Fibroblast of the conjunctiva (primary cell): ENCODE results near the gene GRM3.

ENCODE experiments used
- DNase-seq: peaks from one replicate; pipeline ENCODE4 v3.0.0-alpha.2; 2010; ENCODE audit warnings: low read depth

GRM3 gene

DNA sequence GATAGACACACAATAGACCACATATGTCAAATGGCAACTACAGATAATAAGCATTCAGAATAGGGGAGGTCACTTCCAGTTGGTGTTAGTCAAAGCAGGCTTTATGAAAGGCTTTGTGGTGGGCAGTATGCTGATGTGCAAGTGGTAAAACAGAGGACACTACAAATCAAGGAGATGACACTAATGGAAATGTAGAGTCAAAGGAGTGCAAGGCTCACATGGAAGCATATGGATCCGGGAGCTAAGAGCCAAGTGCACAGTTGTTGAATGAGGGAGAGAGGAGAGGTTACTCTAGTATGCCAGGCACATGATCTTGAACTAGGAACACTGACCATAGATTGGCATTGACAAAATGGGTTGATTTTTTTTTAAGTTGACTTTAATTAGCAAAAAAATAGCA is 62.7 kb downstream of the GRM3 start:
- no peak for DNase-seq

DNA sequence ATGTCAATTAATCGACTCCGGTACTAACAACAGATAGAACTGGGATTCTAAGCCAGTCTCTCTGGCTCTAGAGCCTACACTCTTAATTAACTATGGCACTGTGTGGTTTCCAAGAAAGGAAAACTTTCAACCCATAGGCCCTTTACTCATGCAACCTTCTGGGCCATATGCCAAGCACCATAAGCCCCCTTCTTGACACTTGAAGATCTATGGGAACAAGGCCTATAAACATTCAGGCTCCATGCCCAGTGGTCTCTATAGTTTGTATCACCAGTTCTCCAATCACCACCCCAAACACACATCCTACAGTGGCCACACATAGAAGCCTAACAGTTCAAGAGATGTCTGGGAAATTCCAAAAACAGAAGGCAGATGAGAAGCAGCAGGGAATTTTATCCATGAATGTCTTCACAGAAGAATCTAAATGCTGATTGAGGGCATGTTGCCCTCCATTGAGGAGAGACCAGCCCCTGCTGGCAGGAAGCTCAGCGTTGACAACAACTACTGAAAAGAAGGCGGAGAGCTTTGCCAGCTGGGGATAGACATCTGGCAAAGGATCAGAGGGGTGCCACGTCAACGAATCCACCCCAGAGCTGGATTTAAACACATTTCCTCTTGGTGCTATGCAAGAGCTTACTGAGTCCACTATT is 64.4 kb downstream of the GRM3 start:
- no peak for DNase-seq

DNA sequence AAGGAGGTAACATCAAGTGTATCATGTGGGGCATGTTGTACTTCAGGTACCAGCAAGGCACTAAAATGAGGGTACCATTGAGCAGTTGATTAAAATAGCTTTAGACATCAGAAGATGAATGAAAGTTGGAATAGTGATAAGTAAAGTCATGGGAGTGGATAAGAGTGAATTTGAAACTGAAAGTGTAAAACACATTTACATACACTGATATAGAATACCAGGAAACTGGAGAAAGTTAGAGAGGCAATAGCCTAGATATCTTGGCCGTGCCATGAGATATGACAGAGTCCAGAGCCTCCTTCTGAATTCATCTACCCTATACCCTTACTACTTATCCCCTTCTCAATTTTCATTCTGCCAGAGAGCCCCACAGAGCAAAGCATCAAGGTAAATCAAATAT is 76.6 kb downstream of the GRM3 start:
- no peak for DNase-seq

DNA sequence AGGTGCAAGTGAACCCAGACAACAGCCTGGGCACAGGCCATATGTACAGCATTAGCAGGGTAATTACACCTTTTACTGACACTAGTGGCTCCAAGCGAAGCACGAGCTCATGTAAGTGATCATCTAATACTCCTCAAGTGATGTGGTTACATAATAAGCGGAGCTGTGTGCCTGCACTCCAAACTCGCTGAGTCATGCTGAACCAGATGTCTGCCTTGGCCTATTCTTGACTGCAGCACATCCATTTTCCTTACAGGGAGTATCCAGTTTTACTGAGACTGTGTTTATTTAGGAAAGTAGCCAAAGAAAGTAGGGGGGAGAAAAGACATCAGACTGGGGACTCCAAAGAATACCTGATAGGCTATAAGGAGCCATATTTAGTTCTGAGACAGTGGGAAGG is 90.1 kb downstream of the GRM3 start:
- DNase-seq: no peak

DNA sequence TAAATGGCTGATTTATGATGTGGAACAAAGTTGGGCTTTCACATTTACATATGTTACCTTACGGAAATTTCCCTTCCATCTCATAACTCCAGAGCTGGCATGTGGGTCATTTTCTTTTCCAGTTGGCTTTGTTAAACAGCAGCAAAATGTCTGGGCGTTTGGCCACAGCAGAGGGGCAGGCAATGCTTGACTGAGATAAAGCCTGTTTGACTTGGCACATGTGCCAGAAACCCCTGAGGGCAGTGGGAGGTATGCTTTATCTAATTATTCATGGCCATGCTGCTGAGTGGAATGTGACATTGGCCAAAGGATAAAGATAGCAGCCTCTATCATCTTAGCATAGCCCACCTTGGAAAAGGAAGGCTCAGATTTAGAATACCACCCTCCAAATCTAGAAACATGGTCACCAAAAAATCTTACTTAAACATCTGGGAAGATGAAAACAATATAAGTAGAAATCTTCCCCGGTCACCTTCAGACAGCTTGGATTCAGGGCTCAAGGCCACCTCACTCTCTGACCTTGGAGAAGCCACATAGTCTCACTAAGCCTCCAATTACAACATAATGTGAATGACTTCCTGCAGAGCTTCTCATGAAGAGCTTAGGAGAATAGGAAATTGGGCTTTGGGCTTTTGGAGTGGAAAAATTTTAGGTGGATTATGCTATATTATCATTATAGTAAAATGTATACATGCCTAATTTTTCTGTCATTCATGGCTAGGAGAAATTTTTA is 101.5 kb downstream of the GRM3 start:
- no peak for DNase-seq

DNA sequence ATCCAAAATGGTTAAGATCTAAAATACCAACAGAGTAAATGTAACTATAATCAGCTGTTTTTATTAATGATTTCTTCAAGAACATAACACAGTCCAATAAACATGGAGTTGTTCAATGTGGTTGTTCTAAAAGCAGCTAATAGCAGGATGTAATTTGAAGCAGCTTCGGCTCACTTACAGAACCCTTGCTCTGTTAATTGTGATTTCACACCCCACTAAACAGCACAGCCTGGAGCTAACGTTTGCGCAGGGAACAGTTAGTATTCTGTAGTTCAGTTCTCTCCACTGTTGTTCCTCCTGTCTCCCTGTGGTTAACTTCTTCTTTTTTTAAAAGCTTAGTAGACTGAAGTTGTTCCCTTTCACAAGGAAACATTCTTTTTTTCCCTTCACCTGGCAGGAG is 104.0 kb downstream of the GRM3 start:
- no peak for DNase-seq

DNA sequence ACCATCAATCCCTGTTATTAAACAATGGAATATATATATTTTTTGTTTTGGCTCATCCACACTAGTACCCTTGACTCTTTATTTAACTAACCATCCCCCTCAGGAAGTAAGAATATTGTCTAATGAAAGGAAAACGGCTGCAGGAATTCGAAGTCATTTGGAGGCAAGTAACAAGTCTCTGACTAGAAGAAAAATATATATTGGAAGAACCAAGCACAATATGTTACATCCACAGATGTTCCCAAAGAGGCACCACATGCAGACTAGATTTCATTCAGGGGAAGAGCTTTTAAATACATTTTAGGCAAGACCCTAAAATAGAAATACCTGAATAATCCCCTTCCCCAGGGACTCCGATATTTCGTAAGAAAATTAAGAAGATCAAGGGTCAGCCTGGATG is 104.5 kb downstream of the GRM3 start:
- DNase-seq: no peak

DNA sequence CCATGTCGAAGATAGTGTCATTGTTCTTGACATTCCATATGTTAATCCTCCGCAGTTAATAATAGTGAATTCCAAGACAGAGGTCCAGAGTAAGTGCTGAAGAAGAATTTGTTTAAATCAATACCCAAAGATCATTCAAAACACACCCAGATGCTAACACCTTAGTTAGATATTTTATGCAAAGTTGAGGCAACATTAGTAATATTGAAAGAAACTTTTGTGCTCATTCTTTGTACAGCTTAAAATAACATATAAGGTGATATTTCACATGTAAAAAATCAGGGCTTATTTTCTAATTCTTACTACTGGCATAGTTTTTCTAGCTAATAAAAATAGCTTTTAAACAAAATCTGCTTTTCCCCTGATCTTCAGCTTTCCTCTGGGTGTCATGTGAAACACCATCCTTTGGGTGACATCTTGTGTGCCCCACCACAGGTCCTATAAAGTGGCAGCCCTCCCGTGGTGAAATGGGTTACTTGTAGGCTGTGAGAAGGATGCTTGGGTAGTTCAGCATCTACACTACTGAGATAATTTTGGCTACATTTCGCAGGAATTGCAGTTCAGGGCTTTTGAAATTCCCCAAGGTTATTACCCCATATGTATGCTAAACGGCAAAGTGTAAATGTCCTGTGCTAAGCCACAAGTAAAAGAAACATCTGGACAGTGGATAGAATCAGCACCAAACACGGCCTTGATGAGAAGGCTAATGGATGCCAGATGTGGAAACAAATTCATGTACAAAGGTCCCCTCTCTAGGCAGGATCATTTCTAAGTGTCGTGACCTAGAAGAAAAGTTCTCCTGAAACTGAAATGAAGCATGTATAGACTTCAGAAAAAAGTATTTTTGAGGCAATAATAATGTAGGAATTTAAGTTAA is 105.4 kb downstream of the GRM3 start:
- no peak for DNase-seq

DNA sequence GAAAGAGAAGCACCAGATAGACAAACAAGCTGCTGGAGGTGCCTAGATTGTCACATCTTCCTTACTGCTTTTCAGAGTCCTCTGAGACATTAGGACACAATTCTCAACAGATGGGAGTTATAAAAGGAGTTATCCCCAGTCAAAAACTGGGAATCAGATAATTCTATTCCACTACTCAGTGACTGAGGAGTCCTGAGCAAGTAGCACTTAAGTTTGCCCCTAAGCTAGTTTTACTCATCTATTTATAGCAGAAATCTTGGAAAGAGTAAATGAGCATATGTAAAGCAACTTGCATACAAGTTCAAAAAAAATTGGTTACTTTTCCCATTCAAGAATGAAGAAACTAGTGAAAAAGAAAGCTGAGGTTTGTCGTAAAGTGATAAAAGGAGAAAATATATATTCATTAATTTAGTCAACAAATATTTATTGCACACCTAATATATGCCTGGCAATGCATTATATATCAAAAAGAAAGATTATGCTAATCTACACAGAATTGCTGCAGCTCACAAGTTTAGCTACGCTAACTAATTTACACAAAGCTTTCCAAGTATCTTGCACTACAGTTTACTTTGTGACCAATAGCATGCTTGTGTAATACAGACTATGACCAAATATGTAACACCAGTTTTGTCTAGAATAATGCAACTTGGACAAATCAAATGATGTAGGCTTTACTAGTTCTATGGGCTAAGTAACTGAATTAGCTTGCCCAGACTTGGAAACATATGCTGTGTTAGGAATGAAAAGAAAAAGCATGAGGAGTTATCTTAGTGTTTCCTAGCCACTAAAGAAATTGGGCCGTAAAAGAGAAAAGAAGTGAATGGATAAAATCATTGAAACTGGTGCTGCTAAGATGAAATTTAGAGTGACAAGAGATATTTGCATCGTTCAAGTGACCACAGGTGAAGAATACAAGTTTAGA is 106.3 kb downstream of the GRM3 start:
- no peak for DNase-seq

DNA sequence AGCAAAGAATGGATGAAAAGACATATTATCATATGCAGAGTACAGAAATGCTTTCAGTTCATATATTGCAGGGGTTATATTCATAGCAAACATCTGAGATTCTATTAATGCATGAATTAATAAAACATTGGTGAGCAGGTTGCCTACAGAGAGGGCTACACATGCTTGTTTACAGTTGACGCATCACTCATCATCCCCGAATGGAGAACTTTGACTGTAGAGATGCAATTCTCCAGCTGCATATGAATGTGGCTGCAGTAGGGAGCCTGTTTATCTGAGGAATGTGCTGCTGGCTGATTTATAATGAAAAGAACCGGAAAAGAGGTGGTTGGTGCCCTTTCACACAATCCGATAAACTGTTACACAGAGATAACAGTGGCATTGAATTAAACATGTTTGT is 116.5 kb downstream of the GRM3 start:
- DNase-seq: no peak

DNA sequence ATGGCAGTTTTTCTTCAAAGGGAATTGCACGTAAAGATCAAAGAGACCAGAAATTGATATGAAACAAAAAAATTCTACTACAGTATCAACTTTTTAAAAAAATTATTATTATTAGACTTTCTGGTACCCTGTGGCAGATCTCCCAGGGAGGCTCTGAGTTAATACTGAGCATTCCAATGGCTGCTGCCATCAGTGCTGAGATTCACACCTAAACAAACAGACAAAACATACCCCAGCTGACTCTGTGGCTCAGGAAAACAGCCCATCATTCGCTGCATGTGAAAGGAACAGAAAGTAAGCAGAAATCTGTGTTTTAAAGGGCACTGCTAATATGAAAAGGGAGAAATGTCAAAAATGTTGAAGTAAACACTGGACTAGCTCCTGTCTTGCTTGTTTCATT is 118.4 kb downstream of the GRM3 start:
- DNase-seq: no peak

DNA sequence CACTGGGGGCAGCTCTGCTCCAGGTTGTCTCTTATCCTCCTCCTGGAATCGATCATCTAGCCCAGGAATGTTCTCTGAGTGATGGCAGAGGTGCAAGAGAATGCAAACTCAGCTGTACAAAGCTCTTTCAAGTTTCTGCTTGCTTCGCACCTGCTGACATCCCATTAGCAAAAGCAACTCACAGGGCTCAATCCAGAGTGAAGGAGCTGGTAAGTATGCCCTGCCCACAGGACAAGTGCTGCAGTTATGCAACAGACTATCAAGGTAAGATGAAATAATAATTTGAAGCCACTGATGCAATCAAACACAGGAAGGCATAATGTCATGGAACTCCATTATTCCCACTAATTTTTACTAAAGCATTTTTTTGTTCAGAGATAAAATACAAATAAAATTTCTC is 122.2 kb downstream of the GRM3 start:
- DNase-seq: no peak

DNA sequence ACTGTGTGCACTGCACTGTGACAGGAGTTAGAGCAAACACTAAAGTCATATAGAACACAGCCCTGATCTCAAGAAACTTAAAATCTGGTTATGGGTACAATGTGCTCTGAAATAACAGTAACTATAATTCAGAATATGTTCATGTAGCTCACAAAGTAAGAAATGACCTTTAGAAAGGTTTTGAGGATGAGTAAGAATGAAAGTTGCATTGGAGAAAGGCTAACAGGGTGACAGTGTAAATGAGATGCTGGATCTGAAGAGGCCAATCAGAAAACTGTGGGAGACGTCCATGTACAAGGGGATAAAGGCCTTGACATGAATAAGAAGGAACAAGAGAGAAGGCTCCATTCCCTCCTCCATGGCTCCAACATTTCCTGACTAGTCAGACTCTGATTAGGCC is 124.7 kb downstream of the GRM3 start:
- DNase-seq: no peak

DNA sequence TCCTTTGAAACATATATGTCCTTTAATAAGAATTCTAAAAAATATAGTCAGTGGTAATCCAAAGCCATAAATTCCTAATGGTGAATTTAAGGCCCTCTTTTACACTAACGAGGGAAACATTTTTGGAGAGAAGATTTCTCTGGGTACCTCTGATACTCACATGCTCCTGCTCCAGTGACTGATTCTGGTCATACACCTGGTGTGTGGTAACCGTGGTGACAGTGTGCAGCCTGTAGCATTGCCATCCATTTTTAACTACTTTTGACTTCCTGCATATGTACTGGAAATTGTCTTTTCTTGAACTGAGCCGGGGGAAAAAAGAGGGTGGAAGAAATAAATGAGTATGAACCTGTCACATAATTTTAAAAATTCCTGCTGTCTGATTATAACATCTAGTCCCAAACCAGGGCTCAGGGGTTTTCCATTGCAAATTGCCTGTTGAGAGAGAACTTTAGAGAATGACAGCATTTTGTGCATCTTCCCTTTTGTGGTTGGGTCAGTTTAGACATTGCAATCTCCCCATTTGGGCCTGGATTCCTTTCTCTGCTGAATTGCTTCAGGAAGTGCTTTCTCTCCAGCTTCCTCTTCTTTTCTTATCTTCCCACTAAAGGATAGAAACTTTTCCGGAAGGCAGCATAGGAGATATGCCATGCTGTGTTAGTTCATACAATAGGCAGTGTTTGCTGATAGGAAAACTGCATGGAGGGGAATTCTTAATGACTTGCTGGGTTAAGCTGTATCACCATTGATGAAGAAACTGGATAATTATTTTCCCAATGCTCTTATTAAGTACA is 125.5 kb downstream of the GRM3 start:
- no peak for DNase-seq

DNA sequence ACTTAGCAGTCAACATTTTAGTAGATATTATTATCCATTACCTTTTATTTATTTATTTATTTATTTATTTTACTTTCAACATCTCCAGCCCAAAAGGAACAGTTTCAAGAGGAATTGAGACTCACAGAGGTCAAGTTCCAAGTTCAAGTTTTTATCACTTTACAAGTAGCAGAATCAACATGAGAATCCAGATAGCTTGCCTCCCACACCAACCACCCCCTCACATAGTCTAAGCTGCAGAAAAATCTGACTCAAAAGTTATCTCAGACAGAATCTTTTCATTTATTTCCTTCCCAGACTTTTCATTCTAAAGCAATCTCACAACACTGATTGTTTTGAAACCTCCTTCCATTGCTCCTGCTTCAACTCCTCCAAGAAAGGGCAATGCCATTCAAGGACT is 129.6 kb downstream of the GRM3 start:
- DNase-seq: no peak

DNA sequence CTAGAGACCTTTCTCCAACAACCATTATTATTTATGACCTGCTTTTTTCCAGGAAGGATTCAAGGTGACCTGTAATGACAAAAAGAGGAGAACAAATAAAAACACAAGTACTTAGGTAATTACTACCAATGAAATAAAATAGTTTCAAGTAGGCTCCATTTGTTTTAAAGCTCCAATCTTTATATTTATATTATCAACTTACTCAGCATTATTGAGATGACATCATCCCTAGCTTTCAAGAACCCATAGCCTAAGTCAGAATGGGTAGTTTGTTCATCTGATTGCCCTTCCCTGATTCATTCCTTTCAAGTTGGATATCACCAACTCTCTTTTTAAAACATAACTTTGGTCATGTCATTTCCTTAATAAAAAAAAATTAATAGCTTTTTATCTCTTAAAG is 131.5 kb downstream of the GRM3 start:
- no peak for DNase-seq

DNA sequence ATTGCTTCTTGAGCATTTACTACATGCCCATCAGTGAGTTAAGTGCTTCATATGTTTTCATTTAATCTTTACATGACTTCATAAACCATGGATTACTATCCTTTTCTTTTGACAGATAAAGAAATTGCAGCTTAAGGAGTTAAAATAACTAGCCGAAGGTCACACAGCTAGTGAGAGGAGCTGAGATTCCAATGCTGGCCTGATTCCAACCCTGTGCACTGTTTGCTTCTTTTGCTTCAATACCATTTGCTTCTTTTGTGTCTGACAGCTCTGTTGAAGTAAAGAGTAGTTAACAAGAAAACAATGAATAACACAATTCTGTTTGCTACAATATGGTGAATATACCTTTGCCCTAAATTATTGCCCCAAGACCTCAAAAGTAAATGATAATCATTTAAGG is 132.4 kb downstream of the GRM3 start:
- no peak for DNase-seq

DNA sequence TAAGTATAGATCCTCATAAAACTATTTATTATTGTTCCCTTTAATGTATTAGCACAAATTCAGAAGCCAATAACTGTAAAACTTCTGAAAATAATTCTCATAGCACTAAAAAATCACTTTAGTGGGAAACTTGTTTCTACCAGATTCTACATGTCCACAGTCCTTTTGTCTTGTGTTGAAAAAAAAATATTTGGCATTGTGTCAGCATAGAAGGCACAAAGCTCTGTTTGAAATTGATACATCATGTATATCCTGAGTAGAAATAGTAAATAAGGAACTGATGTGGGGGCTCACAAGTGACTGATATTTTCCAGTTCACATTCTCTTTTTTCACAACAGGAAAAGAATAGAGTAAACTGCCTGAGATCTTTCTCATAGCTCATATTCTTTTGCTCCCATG is 134.6 kb downstream of the GRM3 start:
- no peak for DNase-seq

DNA sequence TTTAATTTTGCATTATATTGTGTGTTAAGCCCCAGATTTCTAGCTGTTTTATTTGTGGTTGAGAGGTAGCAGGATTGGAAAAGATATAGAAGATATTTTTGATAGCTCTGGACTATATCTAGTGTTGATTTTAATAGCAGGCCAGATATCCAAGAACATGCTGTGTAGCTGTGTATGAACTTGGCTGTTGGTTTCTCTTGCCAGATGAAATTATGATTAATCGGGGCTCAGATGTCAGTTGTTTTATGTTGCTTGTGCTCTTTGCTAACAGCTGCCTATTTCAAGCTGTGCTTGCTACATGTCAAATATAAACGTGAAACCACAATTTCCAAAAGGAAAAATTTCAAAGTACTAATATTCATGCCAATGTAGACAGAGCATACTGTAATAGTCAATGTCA is 141.1 kb downstream of the GRM3 start:
- DNase-seq: no peak

DNA sequence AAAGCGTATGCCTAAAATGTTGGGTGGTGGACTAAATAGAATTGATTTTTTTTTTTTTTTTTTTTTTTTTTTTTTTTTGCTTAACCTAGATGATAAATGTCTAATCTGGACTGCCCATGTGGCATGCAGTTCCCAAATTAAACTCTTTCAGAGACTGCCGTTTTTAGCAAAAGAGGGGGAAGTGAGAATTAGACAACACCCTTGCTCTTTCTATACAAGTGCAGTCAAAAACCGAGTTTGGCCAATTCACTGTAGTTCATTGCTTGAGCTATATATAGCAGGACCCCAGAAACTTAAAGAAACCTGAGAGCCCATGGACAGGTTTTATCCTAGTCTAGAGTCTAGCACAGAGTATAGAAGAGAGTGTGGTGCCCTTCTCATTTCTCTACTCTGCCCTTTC is 141.9 kb downstream of the GRM3 start:
- no peak for DNase-seq

DNA sequence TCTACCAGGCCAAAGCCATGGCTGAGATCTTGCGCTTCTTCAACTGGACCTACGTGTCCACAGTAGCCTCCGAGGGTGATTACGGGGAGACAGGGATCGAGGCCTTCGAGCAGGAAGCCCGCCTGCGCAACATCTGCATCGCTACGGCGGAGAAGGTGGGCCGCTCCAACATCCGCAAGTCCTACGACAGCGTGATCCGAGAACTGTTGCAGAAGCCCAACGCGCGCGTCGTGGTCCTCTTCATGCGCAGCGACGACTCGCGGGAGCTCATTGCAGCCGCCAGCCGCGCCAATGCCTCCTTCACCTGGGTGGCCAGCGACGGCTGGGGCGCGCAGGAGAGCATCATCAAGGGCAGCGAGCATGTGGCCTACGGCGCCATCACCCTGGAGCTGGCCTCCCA is 142.7 kb downstream of the GRM3 start:
- DNase-seq: no peak
